Retinal pigment epithelial cell (primary cell): ENCODE measurements around the gene HOXD4.

ENCODE experiments used
- DNase-seq: peaks from one replicate; pipeline ENCODE4 v3.0.0-alpha.2; 2010; ENCODE audit warnings: low read depth
- H3K4me3 ChIP-seq: 2 replicates; pipeline ENCODE4 v1.5.1; 2011; ENCODE audit warnings: mild to moderate bottlenecking, low read length, control low read depth, moderate library complexity
- TF ChIP-seq, protein P1 (sequence below): conservative IDR thresholded peaks from 2 replicates; pipeline ENCODE4 v1.5.1; 2011; ENCODE audit warnings: low read depth, low read length, control low read depth, inconsistent platforms

Gene HOXD4

DNA sequence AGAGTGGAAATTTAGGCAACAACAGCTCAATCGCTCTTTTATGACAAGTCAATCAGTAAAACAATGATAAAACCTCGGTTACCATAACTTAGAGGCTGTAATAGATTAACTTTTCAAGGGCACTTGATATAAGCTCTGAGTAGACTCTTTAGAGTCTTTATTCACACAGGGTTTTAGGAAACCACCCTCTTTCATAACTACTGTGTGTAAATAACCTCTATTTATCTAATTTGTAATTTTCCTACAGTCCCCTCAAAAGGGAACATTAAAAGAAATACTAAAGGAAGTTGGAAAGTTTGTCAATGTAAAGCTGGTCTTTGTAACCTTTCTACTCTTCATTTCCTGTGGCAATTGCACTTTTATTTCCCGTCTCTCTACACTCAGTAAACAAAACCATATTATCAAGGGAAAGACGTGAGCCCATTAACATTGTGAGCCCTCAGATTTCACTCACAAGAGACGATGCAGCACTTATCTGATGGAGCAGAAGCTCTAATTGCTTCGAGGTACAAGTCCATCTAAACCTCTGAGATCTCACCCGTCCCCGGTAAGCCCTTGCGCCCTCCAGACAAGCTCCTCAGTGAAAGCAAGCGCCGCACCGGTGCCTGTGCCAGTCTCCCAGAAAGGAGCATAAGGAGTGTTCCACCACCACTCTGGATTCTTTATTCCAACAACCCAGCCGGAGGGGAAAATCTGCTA, 36.0 kb downstream of the HOXD4 start:
- TF ChIP-seq, protein P1, sequence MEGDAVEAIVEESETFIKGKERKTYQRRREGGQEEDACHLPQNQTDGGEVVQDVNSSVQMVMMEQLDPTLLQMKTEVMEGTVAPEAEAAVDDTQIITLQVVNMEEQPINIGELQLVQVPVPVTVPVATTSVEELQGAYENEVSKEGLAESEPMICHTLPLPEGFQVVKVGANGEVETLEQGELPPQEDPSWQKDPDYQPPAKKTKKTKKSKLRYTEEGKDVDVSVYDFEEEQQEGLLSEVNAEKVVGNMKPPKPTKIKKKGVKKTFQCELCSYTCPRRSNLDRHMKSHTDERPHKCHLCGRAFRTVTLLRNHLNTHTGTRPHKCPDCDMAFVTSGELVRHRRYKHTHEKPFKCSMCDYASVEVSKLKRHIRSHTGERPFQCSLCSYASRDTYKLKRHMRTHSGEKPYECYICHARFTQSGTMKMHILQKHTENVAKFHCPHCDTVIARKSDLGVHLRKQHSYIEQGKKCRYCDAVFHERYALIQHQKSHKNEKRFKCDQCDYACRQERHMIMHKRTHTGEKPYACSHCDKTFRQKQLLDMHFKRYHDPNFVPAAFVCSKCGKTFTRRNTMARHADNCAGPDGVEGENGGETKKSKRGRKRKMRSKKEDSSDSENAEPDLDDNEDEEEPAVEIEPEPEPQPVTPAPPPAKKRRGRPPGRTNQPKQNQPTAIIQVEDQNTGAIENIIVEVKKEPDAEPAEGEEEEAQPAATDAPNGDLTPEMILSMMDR: no peak
- H3K4me3 ChIP-seq: no peak overlapping the region
- no peak for DNase-seq

DNA sequence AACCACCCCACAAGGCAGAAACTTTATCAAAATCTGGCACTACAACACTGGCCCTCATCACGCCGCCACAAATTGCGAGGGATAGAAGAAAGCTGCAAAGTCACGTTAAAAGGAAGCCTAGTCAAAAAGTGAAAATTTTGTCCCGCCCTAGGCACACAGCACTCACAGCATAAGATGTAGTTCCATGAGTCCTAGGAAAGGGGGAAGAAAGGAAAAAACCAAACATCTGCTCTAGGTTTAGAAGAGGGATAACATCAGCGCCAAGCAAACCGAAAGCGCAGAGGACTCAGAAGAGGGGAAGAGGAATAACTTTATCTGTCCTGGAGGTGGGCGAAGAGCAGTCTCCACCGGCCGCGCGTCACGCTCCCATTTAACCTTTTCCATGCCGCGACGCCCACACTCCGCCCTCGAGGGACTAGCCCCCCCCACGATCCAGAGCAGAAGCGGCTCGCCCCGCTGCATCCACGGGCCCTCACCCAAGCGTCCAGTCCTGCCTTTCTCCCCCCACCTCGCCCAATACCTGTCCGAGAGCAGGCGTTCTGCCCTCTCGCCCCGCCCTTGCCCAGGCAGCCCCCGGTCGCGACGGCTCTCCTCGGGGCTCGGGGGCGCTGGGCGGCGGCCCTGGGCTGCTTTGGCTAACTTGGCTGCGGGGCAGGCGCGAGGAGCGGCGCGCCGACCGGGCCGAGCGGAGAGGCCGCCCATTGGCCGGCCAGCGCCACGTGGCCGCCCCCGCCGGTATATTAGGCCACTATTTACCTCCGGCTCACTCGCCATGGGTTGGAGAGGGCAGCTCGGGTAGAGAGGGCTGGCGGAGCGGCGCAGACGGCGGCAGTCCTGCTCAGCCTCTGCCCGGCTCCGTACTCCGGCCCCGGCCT, 36.8 kb downstream of the HOXD4 start, which contains the start of gene HOXD1:
HOXD1 (plus strand) TSS at position 770 of the 875 bp plus-strand sequence. CDS start 134 bp downstream, outside the sequence.
- no peak within 1 kb of the TSS for H3K4me3 ChIP-seq
- TF ChIP-seq, protein P1: no peak
- no peak for DNase-seq

DNA sequence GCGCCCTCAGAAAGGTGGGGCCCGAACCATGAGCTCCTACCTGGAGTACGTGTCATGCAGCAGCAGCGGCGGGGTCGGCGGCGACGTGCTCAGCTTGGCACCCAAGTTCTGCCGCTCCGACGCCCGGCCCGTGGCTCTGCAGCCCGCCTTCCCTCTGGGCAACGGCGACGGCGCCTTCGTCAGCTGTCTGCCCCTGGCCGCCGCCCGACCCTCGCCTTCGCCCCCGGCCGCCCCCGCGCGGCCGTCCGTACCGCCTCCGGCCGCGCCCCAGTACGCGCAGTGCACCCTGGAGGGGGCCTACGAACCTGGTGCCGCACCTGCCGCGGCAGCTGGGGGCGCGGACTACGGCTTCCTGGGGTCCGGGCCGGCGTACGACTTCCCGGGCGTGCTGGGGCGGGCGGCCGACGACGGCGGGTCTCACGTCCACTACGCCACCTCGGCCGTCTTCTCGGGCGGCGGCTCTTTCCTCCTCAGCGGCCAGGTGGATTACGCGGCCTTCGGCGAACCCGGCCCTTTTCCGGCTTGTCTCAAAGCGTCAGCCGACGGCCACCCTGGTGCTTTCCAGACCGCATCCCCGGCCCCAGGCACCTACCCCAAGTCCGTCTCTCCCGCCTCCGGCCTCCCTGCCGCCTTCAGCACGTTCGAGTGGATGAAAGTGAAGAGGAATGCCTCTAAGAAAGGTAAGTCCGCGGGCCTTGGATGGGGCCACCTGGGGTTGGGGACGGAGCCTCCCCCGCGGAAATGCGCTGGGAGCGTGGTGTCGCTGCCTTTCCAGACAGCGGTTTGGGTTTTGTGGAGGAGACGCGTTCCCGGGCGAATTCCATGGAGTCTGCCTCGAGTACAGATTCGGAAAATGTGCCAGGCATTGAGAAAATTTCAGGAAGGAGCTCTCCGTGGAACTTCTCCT, 37.7 kb downstream of the HOXD4 start:
- TF ChIP-seq, protein P1: no peak
- no peak overlapping the region for H3K4me3 ChIP-seq
- DNase-seq: no peak

DNA sequence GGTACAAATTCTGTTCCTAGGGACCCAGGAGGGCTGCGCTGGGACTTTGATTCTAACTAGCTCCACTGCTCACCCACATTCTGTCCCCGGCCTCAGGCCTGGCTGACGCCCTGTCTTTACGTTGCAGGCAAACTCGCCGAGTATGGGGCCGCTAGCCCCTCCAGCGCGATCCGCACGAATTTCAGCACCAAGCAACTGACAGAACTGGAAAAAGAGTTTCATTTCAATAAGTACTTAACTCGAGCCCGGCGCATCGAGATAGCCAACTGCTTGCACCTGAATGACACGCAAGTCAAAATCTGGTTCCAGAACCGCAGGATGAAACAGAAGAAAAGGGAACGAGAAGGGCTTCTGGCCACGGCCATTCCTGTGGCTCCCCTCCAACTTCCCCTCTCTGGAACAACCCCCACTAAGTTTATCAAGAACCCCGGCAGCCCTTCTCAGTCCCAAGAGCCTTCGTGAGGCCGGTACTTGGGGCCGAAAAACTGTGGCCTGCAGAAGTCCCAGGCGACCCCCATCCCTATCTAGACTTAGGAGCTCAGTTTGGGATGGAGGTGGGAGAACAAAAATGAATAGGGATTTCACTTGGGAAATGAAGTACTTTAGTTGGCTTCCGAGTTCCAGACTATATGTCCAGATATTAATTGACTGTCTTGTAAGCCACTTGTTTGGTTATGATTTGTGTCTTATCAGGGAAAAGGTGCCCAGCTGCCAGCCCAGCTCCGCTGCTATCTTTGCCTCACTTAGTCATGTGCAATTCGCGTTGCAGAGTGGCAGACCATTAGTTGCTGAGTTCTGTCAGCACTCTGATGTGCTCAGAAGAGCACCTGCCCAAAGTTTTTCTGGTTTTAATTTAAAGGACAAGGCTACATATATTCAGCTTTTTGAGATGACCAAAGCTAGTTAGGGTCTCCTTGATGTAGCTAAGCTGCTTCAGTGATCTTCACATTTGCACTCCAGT, 38.6 kb downstream of the HOXD4 start:
- TF ChIP-seq, protein P1: no peak
- H3K4me3 ChIP-seq: no peak overlapping the region
- DNase-seq: no peak

DNA sequence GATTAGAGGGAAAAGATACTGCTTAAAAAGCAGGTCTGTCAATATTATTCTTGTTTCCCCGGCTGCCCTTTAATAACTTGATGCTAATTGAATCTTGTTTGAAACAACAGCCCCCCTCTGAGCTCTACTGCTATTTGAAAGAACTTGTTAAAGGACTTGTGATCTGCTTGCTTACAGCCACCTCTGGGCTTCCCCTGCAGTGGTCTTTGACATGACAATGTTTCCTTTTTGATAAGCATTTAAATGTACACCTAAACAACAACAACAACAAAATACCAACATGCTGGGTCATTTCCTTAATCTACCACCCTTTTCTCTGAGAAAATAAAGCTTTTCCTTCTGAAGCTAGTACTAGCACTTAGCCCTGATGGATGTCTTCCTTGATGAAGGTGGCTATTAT, 41.0 kb downstream of the HOXD4 start:
- DNase-seq: no peak
- H3K4me3 ChIP-seq: no peak overlapping the region
- TF ChIP-seq, protein P1: no peak

DNA sequence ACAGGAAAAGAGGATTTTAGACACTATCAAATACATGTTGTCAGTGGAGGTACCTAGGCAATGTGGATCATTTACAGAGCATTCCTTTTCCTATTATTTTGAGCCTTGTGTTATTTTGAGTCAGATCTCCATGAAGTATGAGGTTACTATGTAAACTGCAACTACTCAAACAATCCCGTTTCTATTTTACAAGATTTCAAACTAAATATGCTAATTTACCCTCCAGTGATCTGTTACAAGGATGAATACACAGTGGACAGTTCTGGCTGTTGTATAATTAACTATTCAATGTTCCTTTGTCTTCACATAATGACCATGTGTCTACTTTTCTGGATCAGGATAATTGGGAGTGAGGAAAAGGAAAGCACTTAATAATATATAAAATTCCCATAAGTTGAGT, 41.7 kb downstream of the HOXD4 start:
- H3K4me3 ChIP-seq: no peak overlapping the region
- TF ChIP-seq, protein P1: no peak
- DNase-seq: no peak
